Measurements from ENCODE around the gene ABCF2. TPM values are rescaled to one million over a fixed set of nuclear protein-coding genes. Genes with fewer than 3 reads are reported as not detected.

The ABCF2 gene
- total RNA-seq, 1 donor from 2014 or later: 31.3 TPM

DNA sequence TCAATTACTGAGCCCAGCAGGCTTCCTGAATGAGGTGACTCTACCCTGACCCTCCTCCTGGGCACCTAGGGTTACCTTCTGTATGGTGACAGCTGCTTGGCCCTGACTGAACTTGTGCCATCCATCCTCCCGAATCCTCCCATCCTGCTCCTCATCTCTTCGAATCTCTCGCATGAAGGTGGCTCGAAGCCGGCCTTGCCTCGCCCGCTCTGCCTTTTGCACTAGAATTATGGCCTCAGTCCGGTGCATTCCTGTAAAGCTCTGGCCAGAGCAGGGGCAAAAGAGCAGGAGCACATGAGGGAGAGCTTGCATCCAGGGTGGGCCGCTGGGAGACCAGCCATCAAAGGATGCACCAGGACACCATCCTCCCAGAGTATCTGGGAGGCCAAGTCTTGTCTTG lies 24.2 kb downstream of the ABCF2 start:
- H3K4me3 Mint-ChIP-seq: no peak overlapping the region
- Histone ChIP-seq H3K79me2 (ENCODE audit: low read depth) (no peaks in the 10 kb centered on the region), H3K4me2 (no peak overlapping the region), H3K36me3 (no peaks in the 10 kb centered on the region), H3K27me3 (peaks cover 18% of the 10 kb centered on the region), H3K4me3 (no peak overlapping the region), H3F3A (ENCODE audit: low read depth) (no peaks in the 10 kb centered on the region), H3K27ac (no peak overlapping the region), H3K9ac (no peak overlapping the region), H4K20me1 (ENCODE audit: low read depth) (no peaks in the 10 kb centered on the region), H3K4me1 (peaks cover 11% of the 10 kb centered on the region), H2AFZ (replicated peaks) (no peak overlapping the region), H3K9me3 (ENCODE audit: low read depth) (no peaks in the 10 kb centered on the region)
- H3K4me1 Mint-ChIP-seq: no peaks in the 10 kb centered on the region
- H3K27ac Mint-ChIP-seq: no peak overlapping the region
- H3K36me3 Mint-ChIP-seq: no peaks in the 10 kb centered on the region
- peaks cover 6% of the 10 kb centered on the region for H3K27me3 Mint-ChIP-seq (ENCODE audit: insufficient read depth, low read depth)
- peaks cover 2% of the 10 kb centered on the region for H3K9me3 Mint-ChIP-seq
- no peak for DNase-seq (ENCODE audit: low spot score)
- no peak for TF ChIP-seq EZH2phosphoT487 (IDR thresholded peaks at IDR 0.05)
- no peak for TF ChIP-seq EZH2 (IDR thresholded peaks at IDR 0.05)
- TF ChIP-seq, protein P1, sequence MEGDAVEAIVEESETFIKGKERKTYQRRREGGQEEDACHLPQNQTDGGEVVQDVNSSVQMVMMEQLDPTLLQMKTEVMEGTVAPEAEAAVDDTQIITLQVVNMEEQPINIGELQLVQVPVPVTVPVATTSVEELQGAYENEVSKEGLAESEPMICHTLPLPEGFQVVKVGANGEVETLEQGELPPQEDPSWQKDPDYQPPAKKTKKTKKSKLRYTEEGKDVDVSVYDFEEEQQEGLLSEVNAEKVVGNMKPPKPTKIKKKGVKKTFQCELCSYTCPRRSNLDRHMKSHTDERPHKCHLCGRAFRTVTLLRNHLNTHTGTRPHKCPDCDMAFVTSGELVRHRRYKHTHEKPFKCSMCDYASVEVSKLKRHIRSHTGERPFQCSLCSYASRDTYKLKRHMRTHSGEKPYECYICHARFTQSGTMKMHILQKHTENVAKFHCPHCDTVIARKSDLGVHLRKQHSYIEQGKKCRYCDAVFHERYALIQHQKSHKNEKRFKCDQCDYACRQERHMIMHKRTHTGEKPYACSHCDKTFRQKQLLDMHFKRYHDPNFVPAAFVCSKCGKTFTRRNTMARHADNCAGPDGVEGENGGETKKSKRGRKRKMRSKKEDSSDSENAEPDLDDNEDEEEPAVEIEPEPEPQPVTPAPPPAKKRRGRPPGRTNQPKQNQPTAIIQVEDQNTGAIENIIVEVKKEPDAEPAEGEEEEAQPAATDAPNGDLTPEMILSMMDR (IDR thresholded peaks at IDR 0.05): no peak

DNA sequence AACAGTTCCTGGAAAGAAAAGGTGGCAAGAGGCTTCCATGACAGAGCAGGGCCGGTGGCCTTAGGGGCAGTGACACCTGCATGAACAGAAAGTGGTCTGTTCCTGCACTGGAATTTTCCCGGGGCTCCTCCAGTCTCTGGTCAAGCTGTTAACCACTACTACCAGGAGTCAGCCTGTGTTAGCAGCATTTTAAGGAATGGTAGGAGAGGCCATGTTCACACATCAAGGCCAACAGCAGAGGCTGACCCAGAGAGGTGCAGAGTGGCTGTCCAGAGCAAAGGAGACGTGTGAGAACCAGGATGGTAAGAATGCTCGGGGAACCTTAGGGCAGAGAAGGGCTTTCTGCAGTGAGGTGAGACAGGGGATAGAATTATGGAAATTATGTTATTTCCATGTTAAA lies 25.3 kb downstream of the ABCF2 start:
- Mint-ChIP-seq H3K4me3 (no peak overlapping the region), H3K27ac (no peak overlapping the region), H3K4me1 (no peaks in the 10 kb centered on the region), H3K9me3 (peaks cover 2% of the 10 kb centered on the region), H3K27me3 (ENCODE audit: insufficient read depth, low read depth) (peaks cover 2% of the 10 kb centered on the region), H3K36me3 (no peaks in the 10 kb centered on the region)
- Histone ChIP-seq H3K9me3 (ENCODE audit: low read depth) (no peaks in the 10 kb centered on the region), H3K79me2 (ENCODE audit: low read depth) (no peaks in the 10 kb centered on the region), H3K27me3 (peaks cover 18% of the 10 kb centered on the region), H4K20me1 (ENCODE audit: low read depth) (no peaks in the 10 kb centered on the region), H3K4me1 (peaks cover 11% of the 10 kb centered on the region), H3K9ac (no peak overlapping the region), H2AFZ (replicated peaks) (no peak overlapping the region), H3K27ac (no peak overlapping the region), H3K36me3 (no peaks in the 10 kb centered on the region), H3K4me3 (no peak overlapping the region), H3F3A (ENCODE audit: low read depth) (no peaks in the 10 kb centered on the region), H3K4me2 (no peak overlapping the region)
- TF ChIP-seq, protein P1 (IDR thresholded peaks at IDR 0.05): no peak
- TF ChIP-seq EZH2 (IDR thresholded peaks at IDR 0.05) (no peak), EZH2phosphoT487 (IDR thresholded peaks at IDR 0.05) (no peak)
- DNase-seq (ENCODE audit: low spot score): no peak

DNA sequence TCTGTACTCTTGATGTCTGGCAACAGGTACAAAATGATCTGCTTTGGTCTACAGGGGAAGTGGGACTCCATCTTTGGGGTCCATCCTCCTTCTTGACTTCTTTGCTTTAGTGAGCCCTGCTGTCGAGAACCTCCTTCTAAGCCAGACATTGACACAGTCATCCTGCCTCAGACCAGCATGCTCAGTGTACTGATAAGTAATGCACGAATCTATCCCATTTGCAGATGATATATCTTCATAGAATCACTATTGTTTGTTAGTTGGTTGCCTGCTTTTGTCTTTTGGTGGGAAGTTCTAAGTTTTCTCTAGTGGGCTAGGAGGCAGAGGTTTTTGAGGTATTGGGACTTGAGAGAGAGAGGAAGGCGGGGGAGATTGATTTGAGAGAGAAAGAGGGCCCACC lies 25.7 kb downstream of the ABCF2 start:
- peaks cover 2% of the 10 kb centered on the region for H3K27me3 Mint-ChIP-seq (ENCODE audit: insufficient read depth, low read depth)
- DNase-seq (ENCODE audit: low spot score): no peak
- no peak overlapping the region for H3K27ac Mint-ChIP-seq
- H3K4me3 ChIP-seq: no peak overlapping the region
- no peaks in the 10 kb centered on the region for H3K36me3 Mint-ChIP-seq
- H3K27ac ChIP-seq: no peak overlapping the region
- no peaks in the 10 kb centered on the region for H3K36me3 ChIP-seq
- H3K4me2 ChIP-seq: no peak overlapping the region
- H3F3A ChIP-seq (ENCODE audit: low read depth): no peaks in the 10 kb centered on the region
- H3K9ac ChIP-seq: no peak overlapping the region
- no peaks in the 10 kb centered on the region for H4K20me1 ChIP-seq (ENCODE audit: low read depth)
- H3K4me3 Mint-ChIP-seq: no peak overlapping the region
- no peaks in the 10 kb centered on the region for H3K79me2 ChIP-seq (ENCODE audit: low read depth)
- peaks cover 2% of the 10 kb centered on the region for H3K9me3 Mint-ChIP-seq
- H3K4me1 Mint-ChIP-seq: no peaks in the 10 kb centered on the region
- peaks cover 11% of the 10 kb centered on the region for H3K4me1 ChIP-seq
- peaks cover 18% of the 10 kb centered on the region for H3K27me3 ChIP-seq
- TF ChIP-seq, protein P1 (IDR thresholded peaks at IDR 0.05): no peak
- no peak overlapping the region for H2AFZ ChIP-seq (replicated peaks)
- H3K9me3 ChIP-seq (ENCODE audit: low read depth): no peaks in the 10 kb centered on the region

Data from neural progenitor cell (in vitro differentiated cells).